ENCODE data around the gene SAXO2. TPM values are rescaled to one million over a fixed set of nuclear protein-coding genes. Genes with fewer than 3 reads are reported as not detected.

SAXO2 gene
- total RNA-seq: 0.39 and 6.6 TPM in 2 replicates

GRCh38 chr15:82262422-82263026, at the start of gene SAXO2, which contains the start of gene EFL1:
Gene SAXO2 (plus strand): TSS chr15:82262818. CDS start chr15:82262880, 62 bp downstream.
Gene EFL1 (minus strand): TSS chr15:82262734. CDS start chr15:82261778, 956 bp downstream.

Other genes with a start within 250 kb of the SAXO2 start
- 5.1 and 6.7 TPM in 2 replicates for gene MEX3B, start 216.8 kb upstream of the SAXO2 start, total RNA-seq
- 14.9 and 17.6 TPM in 2 replicates for gene EFL1, start 84 bp upstream of the SAXO2 start, total RNA-seq
- 2.4 TPM in 1 of 2 replicates, not detected in the other for gene GOLGA6L10, start 86.7 kb downstream of the SAXO2 start, total RNA-seq
- 0.76 and 1.2 TPM in 2 replicates for gene GOLGA6L9, start 167.0 kb downstream of the SAXO2 start, total RNA-seq